Effector memory CD4-positive, alpha-beta T cell (primary cell): ENCODE results near the gene DAZAP2.
A peak's percentile ranks its signal among the peaks of the same experiment; 100 is the strongest.
"Not testable (repeated sequence)": the region's sequence is repeated elsewhere in the genome, so short reads cannot be mapped to it uniquely, and the experiment has no call there.

Experiments
- DNase-seq, 3 donors: peaks; one replicate each; pipeline ENCODE4 v3.0.0-alpha.2; 2020
- H3K27ac ChIP-seq: 2 replicates; pipeline ENCODE4 v1.7.0; 2013; ENCODE audit warnings: mild to moderate bottlenecking, low read length, moderate library complexity; ENCODE audit not compliant: insufficient read depth, poor library complexity, severe bottlenecking
- H3K27me3 ChIP-seq: replicated peaks from 2 replicates; pipeline ENCODE4 v1.7.0; 2013; ENCODE audit warnings: mild to moderate bottlenecking, low read length; ENCODE audit not compliant: insufficient read depth, control insufficient read depth, poor library complexity, severe bottlenecking
- H3K36me3 ChIP-seq: 2 replicates; pipeline ENCODE4 v1.7.0; 2013; ENCODE audit warnings: mild to moderate bottlenecking, low read length, moderate library complexity; ENCODE audit not compliant: control insufficient read depth, insufficient read depth
- H3K4me1 ChIP-seq: 2 replicates; pipeline ENCODE4 v1.7.0; 2013; ENCODE audit warnings: low read length, mild to moderate bottlenecking; ENCODE audit not compliant: control insufficient read depth, insufficient read depth, poor library complexity, severe bottlenecking
- H3K4me3 ChIP-seq: 2 replicates; pipeline ENCODE4 v1.7.0; 2013; ENCODE audit warnings: low read length, low read depth, mild to moderate bottlenecking; ENCODE audit not compliant: insufficient read depth, poor library complexity, severe bottlenecking
- H3K9me3 ChIP-seq: 2 replicates; pipeline ENCODE4 v1.7.0; 2013; ENCODE audit warnings: mild to moderate bottlenecking, low read length, moderate library complexity; ENCODE audit not compliant: control insufficient read depth

Gene DAZAP2

DNA sequence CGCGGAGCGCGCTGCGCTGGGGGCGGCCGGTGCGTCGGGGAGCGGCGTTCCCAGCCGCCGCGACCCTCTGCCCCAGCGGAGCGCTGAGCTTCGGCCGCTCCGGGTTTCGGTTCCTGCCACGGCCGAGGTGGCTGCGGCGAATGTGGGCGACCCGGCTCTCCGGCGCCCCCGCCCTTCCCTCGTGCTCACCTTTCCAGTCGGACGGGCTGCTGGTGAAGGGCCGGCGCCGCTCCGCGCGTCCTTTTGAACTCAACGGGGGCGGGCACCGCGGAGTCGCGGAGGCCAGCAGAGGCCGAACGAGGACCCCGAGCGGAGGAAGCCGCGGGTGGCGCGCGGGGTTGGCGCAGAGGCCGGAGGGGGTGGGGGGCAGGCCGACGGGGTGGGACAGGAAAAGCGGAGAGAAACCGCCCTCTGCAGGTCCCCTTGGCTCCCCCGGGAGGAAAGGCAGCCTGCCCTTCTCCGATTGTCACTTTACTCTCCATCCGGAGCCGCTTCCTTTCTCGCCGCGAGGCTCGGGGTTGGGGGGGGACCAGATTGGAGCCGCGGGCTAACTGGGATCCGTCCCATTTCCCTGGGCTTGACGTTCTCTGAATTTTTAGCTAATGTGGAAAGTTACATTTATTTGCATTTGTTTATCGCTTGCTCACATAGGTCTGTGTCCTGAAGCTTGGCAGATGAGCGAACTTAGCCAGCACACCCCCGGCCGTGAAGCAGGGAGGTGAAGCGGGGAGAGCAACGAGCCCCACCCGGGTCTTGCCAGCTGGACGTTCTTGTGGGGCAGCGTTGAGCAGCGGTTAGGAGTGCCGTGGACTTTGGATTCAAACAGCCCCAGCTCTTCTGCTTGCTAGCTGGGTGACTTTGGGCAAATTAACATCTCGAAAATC, 31.7 kb downstream of the DAZAP2 start, which contains the start of gene SMAGP:
Gene SMAGP (minus strand): TSS at position 349 of the 884 bp plus-strand sequence. CDS start 1,137 bp downstream, outside the sequence.
- Histone ChIP-seq H3K4me1 (peaks cover 9% of the 10 kb centered on the region), H3K27ac (no peak within 1 kb of the TSS), H3K27me3 (no peaks in the 10 kb centered on the region), H3K36me3 (no peaks in the 10 kb centered on the region), H3K4me3 (peak within 1 kb of the TSS; percentile 91), H3K9me3 (no peaks in the 10 kb centered on the region)
- DNase-seq, result peak; percentile 23 to 34 (median 29)

GRCh38 chr12:51270951-51271518, 32.4 kb downstream of the DAZAP2 start:
- Histone ChIP-seq H3K9me3 (no peaks in the 10 kb centered on the region), H3K4me3 (peak overlapping the region; percentile 91), H3K4me1 (peaks cover 9% of the 10 kb centered on the region), H3K36me3 (no peaks in the 10 kb centered on the region), H3K27ac (no peak overlapping the region), H3K27me3 (no peaks in the 10 kb centered on the region)
- DNase-seq, result no peak

DNA sequence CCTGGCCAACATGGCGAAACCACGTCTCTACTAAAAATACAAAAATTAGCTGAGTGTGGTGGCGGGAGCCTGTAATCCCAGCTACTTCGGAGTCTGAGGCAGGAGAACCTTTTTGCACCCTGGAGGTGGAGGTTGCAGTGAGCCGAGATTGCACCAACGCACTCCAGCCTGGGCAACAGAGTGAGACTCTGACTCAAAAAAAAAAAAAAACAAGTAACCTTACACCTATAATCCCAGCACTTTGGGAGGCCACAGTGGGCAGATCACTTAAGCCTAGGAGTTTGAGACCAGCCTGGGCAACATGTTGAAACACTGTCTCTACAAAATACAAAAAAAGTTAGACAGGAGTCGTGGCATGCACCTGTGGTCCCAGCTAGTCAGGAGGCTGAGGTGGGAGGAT, 34.2 kb downstream of the DAZAP2 start:
- DNase-seq, H3K27me3 ChIP-seq, H3K4me3 ChIP-seq, H3K9me3 ChIP-seq, H3K27ac ChIP-seq, H3K36me3 ChIP-seq, H3K4me1 ChIP-seq: not testable (repeated sequence)

DNA sequence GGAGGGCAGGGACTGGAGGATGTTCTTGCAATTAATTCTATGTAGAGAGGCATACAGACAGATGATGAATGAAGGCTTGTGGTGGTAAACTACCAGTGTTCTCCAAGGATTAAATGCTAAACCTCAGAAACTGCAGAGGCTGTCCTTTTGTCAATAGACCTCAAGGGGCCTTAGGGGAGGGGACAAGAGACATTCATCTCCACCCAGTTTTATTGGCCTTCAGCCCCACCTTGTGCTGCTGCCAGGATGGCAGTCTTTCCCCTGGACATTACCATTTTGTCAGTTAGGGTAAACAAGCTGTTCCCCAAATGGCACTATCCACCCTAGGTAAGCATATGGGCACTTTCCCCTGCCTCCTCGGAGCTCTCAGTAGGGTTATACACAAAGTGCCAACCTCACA, 36.5 kb downstream of the DAZAP2 start:
- no peaks in the 10 kb centered on the region for H3K9me3 ChIP-seq
- H3K4me3 ChIP-seq, result no peak overlapping the region
- peaks cover 5% of the 10 kb centered on the region for H3K4me1 ChIP-seq
- DNase-seq, result no peak
- H3K27ac ChIP-seq, result no peak overlapping the region
- H3K36me3 ChIP-seq, result no peaks in the 10 kb centered on the region
- no peaks in the 10 kb centered on the region for H3K27me3 ChIP-seq

- Histone ChIP-seq H3K27ac (no peak overlapping the region), H3K9me3 (no peaks in the 10 kb centered on the region), H3K4me3 (no peak overlapping the region), H3K27me3 (no peaks in the 10 kb centered on the region), H3K36me3 (peaks cover 41% of the 10 kb centered on the region), H3K4me1 (no peaks in the 10 kb centered on the region)
- DNase-seq, result no peak
These were observed 42.7 kb downstream of the DAZAP2 start for GRCh38 chr12:51281202-51281924.

DNA sequence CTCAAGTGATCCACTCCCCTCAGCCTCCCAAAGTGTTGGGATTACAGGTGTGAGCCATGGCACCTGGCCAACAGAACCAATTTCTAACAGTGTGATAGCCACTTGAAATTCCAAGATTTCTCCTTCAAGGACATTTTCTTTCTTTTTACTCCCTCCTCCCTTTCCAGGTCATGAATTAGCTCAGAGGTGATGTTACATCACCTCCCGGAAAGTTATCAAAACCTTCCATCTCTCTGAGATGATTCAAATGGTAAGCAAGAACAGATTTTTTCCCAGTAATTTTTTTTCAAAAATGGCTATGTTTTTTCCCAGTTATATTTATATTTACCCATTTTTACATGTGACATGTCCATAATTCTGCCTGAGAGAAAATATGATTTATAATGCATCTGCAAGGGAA, 47.2 kb downstream of the DAZAP2 start:
- Histone ChIP-seq H3K27ac (no peak overlapping the region), H3K9me3 (no peaks in the 10 kb centered on the region), H3K4me1 (no peaks in the 10 kb centered on the region), H3K27me3 (no peaks in the 10 kb centered on the region), H3K36me3 (peaks cover 66% of the 10 kb centered on the region), H3K4me3 (no peak overlapping the region)
- no peak for DNase-seq

GRCh38 chr12:51291603-51292513, 53.2 kb downstream of the DAZAP2 start:
- Histone ChIP-seq H3K36me3 (peaks cover 64% of the 10 kb centered on the region), H3K27ac (peak overlapping the region; percentile 13)
- DNase-seq, H3K4me3 ChIP-seq, H3K27me3 ChIP-seq, H3K4me1 ChIP-seq, H3K9me3 ChIP-seq: not testable (repeated sequence)
